Putamen (tissue), 1 donor: ENCODE data around the gene PRKN.

ENCODE experiments used
- DNase-seq: peaks from one replicate; pipeline ENCODE4 v3.0.0-alpha.2; 2016; ENCODE audit warnings: low spot score

Gene PRKN

DNA sequence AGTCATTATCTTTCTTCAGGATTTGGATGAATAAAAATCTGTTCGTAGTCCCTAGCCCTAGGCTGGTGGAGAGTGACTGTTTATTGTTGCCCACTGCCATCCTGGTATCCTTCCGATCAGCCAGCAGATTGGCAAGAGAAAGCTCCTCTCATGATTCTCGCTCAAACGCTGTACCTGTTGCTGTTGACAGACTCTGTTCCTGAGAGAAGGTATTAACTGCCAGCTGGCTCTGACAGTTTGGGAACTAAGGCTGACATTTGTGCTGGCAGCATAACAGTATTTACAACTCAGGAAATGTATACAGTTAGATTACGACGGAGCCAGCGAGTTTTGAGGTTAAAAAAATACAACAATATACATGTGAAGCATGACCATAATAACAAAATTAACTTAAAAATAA is 674.5 kb downstream of the PRKN start:
- DNase-seq = no peak

DNA sequence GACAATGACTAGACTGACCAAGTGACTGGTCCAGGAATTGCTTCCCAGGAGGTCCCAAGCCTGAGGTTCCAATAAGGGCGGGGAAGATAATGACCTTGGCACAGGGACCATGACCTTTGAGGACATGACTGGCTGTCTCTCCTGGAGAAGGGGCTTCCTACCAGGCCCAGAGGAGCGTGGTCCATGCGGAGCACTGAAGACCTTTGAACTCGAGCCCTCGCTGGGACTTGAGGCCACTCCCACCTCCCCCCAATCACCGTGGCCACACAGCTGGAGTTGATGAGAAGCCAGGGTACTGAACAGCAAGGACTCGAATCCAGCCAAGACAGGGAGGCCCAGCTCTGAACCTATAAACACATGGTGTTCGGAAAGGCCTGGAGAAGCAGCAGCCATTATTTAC is 677.0 kb downstream of the PRKN start:
- DNase-seq = no peak

DNA sequence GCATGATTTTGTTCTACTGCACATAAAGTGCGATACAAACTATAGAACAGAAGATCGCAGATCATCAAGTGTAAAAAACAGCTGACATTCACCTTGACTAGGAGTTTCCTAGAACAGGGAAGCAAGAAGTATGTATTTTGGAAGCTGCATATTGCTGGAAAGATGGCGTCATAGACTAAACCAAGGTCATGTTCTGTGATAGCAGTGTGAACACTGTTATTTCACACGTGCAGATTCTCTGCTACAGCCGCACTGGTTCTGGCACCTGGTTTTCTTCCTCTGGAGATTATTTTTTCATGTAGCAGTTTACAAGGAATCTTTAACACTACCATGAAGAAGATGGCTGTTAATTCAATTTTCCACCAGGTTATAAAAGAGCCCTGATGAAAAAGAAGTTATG is 681.2 kb downstream of the PRKN start:
- no peak for DNase-seq

DNA sequence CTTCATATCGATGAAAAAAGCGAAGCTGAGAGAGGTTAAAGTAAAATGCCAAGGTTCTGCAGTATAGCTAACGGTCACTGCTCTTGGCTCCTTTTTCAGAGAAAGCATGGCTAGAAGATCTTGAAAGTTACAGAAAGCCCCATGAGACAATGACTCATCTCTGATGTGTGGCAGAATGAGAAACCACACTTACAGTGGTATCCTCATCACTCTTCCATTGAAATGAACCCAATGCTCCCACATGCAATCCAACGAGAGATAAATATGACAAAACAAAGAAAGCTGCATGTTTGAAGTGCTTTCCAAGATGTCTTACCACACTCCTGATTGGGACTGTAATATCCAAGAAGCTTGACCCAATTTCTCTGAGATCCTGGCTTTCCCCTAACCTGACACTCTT is 694.9 kb downstream of the PRKN start:
- DNase-seq = no peak

DNA sequence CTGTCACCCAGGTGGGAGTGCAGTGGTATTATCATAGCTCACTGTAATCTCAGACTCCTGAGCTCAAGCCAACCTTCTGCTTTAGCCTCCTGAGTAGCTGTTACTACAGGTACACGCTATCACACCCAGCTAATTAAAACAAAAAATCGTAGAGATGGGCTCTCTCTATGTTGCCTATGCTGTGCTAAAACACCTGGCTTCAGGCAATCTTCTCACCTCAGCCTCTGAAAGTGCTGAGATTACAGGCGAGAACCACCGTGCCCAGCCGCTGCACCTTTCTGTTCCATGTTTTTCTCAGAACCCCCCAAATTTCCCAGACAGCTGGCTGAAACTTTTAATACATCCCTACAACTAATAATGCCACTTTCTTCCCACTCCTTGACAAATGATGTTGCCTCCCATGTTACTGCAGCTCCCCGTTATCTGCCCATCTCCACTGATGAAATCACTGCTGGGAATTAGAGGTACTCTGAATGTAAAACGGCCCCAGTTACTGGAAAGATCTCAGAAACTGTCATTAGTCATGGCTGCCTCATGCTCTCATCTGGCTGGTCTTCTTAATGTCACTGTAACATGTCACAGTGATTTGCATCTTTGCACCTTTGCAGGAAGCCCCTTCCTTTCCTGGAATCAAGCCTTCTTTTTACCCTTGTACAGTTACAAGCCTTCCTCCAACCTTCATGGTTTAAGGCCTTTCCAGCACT is 697.5 kb downstream of the PRKN start:
- DNase-seq = no peak

DNA sequence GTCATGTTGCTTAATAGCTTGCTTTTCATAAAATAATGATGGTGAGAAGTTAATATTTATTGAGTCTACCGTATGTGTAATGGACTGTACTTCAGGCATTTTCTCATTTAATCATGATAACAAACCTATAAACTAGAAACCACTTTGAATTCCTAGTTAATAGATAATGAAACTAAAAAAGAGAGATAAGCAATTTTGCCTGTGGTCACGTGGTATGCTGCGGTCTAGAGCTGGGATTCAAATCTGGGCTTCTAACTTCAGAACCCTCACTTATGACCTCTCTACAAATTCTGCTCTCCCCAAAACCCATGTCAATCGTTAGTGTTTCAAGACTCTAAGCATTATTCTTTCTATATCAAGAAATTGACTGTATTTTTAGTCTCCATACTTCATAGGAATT is 700.7 kb downstream of the PRKN start:
- no peak for DNase-seq

DNA sequence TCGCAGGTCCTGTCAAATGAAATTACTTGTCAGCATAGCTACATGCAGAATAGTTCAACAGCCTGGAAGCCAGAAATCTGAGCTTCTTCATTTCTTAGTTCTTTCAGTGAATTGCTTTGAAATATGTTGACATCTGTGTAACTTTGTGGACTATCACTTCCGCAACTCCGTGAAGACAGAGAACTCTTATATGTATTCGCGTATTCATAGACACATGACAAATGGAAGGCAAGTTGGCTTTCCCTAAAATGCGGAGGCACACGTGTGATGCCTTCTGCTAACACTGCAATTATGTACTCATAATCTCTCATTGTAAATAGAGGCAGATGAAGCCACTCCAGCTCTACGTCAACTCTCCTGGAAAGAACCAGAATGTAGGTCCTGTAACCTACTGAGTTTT is 701.5 kb downstream of the PRKN start:
- DNase-seq = no peak

DNA sequence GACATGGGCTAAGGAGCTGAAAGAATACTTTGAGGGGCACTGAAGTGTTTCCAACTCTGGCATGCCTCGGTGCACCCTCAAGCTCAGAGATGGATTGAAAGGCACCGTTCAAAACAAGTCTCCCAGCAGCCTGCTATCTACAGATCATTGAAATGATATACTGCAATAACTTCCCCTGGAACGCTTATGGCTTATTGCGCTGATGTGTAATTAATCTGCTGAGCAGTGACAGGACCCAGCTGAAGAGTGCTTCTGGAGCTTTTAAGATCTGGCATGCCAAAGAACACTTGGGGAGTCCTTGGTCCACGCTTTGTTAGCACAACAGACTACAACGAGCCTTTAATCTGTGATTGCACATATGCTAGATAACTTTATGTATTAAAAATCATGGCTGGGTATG is 708.2 kb downstream of the PRKN start:
- DNase-seq = no peak

DNA sequence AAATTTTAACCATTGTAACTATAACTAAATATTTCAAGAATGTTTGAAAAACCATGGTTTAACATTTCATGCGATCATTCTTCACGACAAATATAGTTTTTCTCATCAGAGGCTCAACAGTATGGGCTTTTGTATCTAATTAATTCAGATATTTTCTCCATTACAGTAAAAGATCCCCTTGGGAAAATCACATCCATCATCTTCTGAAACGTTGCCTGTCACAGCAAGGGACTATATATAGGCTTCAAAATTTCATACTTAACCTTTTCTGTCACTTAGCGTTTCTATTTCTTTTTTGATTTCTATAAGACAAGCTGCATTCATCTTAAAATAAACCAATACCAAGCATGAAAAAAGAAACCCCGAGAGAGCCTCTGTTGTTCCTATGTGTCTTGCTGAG is 710.0 kb downstream of the PRKN start:
- no peak for DNase-seq

DNA sequence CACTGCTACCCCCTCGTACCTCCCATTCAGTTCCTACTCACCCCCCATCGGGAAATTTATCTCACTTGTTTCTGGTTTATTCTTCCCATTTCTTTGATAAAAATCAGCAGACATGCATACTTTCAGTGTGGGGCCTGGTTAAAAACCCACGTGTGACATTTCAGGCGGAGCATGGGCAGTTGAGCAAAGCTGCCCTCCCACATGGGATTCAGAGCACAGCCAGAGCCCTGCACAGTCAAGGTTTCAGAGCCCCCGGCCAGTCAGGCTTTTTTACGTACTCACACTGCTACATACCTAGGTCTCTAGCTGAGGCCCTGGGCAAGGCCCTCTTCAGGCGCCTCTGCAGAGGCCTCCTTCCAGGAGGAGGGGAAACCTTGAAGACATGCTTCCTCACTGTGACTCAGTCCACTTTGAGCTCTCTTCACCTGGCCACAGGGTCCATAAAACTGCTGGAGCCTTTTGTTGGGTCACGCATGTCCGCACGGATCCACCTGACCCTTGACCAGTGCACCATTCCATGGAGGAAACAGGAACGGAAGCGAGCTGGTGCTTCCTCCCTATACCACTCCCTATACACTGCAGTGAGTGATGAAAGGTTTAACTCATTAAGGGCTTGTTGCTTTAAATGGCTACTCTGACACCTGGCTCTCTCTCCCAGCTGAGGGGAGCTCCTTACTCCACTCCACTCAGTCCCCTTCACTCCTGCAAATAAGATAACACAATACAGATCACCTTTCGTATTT is 713.3 kb downstream of the PRKN start:
- no peak for DNase-seq

DNA sequence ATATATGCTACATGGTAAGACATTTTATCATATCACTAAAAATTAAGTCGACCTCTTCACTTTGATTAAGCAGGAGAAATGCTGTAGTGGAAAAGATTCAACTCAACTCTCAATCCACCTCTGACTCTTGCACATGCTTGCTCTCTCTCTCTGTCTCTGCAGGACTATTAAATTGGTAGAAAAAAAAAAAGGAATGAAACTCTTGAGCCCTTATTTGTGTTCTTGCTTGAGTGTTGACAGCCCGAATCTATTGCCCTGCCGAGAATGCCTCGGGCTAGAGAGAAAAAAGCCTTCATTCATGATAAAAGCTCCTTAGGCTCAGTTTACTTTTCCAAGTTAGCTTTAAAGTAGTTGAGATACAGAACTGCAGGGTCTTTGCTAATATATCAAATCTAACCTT is 722.2 kb downstream of the PRKN start:
- no peak for DNase-seq

DNA sequence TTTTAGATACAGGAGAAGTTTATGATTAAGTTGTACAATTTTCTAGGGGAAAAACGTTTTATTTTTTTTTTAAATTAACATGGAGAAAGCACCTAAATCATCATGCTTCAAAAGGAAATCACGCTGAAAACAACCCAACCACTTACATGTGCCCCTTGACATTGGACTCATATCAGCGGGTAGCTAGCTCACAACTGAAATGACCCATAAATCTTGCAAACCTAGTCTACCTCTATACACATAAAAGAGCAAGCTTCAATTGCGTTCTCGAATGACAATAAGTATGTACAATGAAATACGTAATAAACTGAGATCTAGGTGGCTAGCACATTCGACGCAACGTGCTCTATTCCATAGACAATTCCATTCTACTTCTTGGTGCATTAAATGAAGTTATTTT is 730.8 kb downstream of the PRKN start:
- no peak for DNase-seq

DNA sequence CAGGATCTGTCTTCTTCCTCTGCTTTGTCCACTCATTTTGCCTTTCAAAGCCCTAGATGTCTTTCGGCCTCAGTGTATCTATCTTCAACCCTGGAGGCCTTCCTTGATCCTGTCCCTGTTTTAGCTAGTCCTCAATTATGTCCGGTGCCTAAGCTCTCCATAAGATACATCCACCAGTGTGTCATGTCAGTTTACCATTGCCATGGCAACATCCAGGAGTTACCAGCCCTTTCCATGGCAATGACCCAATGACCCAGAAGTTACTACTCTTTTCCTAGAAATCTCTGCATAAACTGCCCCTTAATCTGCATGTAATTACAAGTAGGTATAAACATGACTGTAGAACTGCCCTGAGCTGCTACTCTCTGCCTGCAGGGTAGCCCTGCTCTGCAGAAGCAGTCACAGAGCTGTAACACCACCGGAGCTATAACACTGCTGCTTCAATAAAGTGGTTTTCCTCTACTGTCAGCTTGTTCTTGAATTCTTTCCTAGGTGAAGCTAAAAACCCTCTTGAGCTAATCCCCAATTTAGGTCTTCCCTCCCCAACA is 741.6 kb downstream of the PRKN start:
- DNase-seq = no peak

DNA sequence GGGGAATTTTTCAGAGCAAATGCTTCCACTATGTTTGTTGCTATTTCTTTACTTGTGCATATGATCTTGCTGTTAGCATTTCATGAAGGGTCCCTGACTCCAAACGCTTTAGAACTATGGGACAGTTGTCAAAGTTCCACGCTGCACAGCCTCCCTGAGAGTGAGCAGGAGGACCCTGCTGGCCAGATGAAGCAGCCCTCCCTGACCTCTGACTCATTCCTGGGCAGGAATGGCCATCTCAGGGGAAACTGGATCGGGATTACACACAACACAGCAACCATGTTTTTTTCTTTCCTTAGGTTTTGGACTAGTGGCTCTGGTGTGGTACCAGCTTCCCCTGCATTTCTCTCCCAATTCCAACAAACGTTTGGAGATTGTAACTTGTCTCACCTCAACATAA is 742.9 kb downstream of the PRKN start:
- no peak for DNase-seq

DNA sequence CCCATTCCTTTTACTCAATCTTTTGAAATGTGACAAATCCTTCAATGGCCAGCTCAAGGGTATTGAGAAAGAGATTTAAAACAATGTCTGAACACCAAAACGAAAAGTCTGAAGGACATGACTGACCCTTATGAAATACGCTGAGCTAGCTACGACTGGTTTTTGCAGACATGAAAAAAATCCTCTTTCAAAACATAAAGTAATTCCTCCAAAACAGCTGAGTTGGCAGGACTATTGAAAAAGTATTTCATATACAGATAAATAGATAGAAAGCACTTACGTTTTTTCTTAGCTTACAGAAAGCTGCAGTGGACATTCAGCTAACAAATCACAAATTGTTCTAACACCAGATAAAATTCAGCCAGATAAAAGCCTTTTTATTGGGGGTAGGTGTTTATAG is 751.0 kb downstream of the PRKN start:
- DNase-seq = no peak

DNA sequence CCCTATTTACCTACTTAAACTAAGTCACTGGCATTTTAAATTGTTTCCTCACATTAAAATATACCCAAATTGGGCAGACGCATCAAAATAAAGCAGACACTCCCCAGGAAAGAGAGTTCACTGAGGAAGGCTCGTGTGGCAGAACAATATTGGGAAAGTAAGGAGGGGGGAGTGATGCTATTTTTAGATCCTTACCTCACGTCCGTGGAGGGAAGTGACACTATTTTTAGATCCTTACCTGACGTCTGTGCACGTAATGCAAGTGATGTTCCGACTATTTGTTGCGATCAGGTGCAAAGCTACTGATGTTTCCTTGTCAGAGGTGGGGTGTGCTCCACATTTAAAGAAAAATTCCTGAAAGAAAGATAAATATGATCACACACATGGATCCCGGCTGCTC is 754.5 kb downstream of the PRKN start:
- DNase-seq = no peak

DNA sequence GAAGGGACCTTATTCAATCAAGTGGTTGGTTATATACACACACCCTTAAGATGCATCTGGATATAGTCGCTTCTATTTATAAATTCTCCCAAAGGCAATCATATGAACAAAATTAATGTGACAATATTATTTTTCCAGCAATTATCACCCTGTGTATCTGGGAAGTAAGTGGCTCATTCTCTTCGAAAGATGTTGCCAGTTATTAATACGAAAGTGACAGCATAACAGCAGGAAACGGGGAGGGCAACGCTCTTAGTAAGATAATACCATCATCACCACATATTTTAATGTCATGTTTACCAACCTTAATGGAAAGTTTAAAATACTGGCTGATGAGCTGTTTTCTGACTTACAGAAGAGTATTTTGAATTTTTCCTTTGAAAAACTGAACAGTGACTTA is 756.5 kb downstream of the PRKN start:
- no peak for DNase-seq

DNA sequence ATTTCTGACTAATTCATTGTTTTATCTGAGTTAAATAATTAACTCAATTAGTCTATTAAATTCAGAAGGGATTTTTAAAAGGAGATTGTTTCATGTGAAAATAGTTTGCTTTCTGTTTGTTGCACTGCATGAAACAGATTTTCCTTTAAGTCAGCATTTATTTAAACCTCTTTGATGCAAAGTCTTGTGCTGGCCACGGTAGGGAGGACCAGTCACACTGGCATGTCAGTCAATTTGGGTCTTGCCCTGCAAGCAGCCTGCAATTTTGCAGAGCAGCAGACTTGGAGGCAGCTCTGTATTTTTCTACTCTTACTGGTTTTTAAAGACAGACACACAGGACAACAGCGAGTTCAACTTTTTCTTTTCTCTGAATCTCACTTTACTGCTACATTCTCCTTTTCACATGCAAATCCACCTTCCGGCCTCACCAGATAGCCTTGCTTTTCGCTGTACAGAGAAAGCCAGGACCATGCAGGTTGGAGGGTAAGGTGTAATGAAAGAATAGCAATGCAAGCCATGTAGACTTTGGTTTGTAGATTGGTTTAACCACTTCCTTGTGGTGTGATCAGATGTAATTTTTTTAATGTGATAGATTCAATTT is 763.8 kb downstream of the PRKN start:
- no peak for DNase-seq

DNA sequence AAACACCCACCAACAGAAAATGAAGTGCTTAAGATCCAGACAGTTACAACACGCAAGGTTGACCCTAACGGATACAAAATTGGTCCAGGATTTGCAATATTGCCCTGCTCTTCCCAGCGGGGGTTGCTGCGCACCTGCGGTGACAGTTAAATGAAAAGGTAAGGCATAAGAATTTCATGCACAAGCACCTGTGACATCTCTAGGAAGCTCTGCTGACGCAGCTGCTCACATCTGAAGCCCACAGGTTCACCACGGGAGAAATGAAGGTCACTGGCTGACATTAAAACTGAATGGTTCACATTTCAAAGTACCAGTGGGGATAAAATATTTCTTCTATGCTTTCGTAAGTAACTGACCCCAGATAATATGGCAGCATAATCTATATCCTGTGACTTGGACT is 764.4 kb downstream of the PRKN start:
- DNase-seq = no peak

DNA sequence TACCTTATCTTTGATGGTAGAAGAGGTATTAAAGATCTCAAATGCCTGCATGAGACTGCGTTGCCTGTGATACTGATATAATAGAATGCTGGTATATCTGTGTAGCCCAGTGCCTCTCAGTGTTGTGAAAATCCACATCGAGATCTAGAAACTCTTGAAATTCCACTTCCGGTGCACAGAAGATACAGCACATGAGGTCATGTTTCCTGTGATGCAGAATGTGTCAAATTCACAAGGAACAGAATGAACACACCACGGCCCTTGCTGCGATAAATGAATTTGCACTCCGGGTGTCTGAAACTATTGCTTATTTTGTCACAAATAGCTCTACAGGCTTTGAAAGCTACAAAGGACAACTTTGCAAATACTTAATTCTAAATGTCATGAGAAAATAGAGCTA is 765.8 kb downstream of the PRKN start:
- DNase-seq = no peak

DNA sequence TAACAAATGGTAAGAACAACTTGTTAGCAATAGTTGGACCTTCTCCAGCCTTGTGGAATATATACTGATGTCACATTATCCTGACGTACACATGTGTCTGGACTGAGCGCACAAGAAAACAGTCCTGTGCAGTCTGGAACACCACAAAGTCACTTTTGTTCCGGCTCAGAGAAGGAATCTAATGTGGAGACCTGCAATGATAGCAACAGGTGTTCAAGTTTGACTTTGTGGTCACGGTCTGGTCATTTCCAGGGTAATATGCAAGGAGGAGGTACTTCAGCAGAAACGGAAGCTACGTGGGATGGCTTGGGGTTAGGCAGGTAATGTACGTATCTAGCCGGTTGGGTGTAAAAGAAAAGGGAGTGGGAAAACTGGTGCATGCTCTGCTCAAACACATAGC is 766.5 kb downstream of the PRKN start:
- no peak for DNase-seq

DNA sequence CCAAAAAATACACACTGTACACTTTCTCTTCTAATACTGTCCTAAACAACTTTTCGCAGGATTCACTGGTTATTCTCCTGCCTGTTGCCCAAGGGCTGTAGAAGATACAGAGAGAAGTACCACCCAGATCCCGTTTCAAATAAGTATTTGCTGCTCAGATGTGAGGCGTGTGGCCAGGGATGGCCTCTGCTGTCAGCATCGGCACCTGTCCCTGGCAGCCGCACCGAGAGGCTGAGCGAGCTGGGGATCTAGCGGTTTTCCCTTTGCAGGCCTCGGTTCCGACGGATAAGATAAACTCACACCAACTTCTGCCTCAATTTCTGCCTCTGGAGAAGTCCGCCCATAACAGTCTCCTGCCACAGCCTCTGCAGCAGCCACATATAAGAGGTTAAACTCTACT is 768.5 kb downstream of the PRKN start:
- DNase-seq = no peak

DNA sequence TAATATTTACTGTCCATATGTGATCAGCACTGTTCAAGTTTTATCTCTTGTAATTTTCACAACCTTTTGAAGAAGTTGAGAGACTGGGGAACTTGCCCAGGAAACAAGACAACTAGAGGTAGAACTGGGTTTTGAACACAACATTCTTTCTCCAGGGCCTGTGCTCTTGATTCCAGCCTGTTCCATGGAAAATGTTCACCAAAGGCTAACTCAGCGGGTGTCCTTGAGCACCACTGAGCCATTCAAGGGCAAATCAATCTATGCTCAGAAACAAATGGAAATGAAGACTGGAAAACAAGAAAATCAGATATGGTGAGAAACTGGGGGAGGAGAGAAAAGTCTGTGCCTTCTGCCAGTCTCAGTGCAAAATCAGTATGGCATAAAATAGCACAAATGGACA is 771.5 kb downstream of the PRKN start:
- DNase-seq = no peak
